ENCODE data around the gene CPVL. TPM values are rescaled to one million over a fixed set of nuclear protein-coding genes. Genes with fewer than 3 reads are reported as not detected.

CPVL gene
- total and polyA plus RNA-seq, 4 donors, result 16.6 to 34.8 (median 17.6) TPM

DNA sequence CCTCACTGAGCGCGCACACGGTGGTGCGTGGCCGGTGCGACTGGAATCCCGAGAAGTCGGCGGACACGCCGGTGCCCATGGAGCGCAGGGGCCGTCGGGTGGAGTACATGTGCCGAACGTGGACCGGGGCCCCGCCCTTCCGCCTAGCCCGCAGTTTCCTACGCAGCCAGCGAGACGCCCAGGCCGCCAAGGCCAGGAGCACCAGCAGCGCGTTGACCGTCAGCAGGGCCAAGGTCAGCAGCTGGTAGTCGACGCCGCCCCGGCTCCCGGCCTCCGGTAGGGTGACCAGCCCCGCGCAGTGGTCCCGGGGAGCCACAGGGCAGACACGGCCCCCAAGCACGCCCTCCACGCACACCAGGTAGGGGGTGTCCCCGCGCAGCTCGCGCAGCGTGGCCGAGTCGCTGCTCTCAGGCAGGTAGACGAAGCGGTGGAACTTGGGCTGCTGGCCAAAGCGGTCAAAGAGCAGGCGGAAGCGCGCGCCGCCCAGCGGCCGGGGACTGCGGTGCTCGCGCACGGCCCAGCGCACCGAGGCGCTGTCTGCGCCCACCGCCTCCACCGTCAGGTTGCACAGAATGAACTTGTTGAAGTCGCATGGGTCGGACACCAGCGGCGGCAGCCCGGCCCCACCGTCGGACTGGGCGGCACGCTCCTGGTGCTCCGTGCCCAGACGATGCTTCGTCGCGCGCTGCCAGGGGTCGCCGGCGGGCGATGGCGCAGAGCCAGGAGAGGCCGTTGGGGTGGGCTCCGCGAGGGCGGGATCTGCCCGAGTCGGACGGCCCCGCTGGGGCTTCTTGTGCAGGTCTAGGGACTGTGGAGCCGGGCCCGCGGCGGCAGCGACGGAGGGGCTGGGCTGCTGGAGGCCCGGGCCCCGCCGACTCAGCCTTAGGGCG, 190.4 kb downstream of the CPVL start:
- H3K36me3 ChIP-seq (ENCODE audit: control insufficient read depth in 4 of 4, insufficient read depth in 4 of 4, low read length in 4 of 4), result peaks cover 0 to 9% (median 4%) of the 10 kb centered on the region in 4 donors
- H3K27me3 ChIP-seq (ENCODE audit: control insufficient read depth in 3 of 3, insufficient read depth in 3 of 3, low read length in 2 of 3), result no peaks in the 10 kb centered on the region
- H3K9ac ChIP-seq (ENCODE audit: insufficient read depth in 1 of 2, low read length in 2 of 2), result no peak overlapping the region
- peak overlapping the region; percentile 25 for H3K4me3 ChIP-seq
- peaks cover 0 to 59% (median 26%) of the 10 kb centered on the region in 5 donors for H3K4me1 ChIP-seq (ENCODE audit: control insufficient read depth in 5 of 5, insufficient read depth in 5 of 5, low read length in 5 of 5)
- peak overlapping the region in 1 of 2 donors; percentile 50 for H3K27ac ChIP-seq (ENCODE audit: low read depth in 1 of 2, low read length in 1 of 2)
- ATAC-seq (ENCODE audit: insufficient read depth, low FRiP score) (peak; percentile 55), DNase-seq (peak; percentile 79 to 89 (median 83))
- H3K9me3 ChIP-seq (ENCODE audit: control insufficient read depth in 4 of 4, insufficient read depth in 3 of 4, low read length in 3 of 4), result peaks cover 0 to 7% (median 0%) of the 10 kb centered on the region in 4 donors
- TF ChIP-seq, protein P1, sequence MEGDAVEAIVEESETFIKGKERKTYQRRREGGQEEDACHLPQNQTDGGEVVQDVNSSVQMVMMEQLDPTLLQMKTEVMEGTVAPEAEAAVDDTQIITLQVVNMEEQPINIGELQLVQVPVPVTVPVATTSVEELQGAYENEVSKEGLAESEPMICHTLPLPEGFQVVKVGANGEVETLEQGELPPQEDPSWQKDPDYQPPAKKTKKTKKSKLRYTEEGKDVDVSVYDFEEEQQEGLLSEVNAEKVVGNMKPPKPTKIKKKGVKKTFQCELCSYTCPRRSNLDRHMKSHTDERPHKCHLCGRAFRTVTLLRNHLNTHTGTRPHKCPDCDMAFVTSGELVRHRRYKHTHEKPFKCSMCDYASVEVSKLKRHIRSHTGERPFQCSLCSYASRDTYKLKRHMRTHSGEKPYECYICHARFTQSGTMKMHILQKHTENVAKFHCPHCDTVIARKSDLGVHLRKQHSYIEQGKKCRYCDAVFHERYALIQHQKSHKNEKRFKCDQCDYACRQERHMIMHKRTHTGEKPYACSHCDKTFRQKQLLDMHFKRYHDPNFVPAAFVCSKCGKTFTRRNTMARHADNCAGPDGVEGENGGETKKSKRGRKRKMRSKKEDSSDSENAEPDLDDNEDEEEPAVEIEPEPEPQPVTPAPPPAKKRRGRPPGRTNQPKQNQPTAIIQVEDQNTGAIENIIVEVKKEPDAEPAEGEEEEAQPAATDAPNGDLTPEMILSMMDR (IDR thresholded peaks at IDR 0.05; ENCODE audit: control extremely low read depth, extremely low read depth), result peak; percentile 26
- 1 to 4% methylated on average over 91 to 104 of the region's 104 CpGs for WGBS, 2 donors

DNA sequence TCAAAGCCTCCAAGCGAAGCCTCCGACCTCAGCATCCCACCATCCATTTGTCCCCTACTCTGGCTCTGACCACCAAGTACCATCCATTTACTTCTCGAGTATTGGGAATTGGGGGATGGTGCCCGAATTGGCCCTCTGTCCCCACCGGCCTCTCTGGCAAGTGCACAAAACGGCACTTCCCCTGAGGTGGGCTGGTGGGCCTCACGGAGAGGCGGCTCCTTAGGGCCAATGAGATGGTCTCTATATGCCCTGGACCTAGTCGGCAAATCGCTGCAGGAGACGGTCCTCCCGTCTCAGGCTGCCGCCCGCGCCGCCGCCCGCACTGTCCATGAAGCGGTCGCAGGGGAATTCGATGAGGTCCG, 191.0 kb downstream of the CPVL start:
- H3K27ac ChIP-seq (ENCODE audit: low read depth in 1 of 2, low read length in 1 of 2), result peak overlapping the region in 1 of 2 donors; percentile 50
- ATAC-seq (ENCODE audit: insufficient read depth, low FRiP score) (no peak), DNase-seq (no peak)
- TF ChIP-seq, protein P1 (IDR thresholded peaks at IDR 0.05; ENCODE audit: control extremely low read depth, extremely low read depth), result no peak
- no peaks in the 10 kb centered on the region for H3K27me3 ChIP-seq (ENCODE audit: control insufficient read depth in 3 of 3, insufficient read depth in 3 of 3, low read length in 2 of 3)
- H3K36me3 ChIP-seq (ENCODE audit: control insufficient read depth in 4 of 4, insufficient read depth in 4 of 4, low read length in 4 of 4), result peaks cover 0 to 9% (median 4%) of the 10 kb centered on the region in 4 donors
- H3K9me3 ChIP-seq (ENCODE audit: control insufficient read depth in 4 of 4, insufficient read depth in 3 of 4, low read length in 3 of 4), result peaks cover 0 to 7% (median 0%) of the 10 kb centered on the region in 4 donors
- H3K4me3 ChIP-seq, result peak overlapping the region; percentile 25
- H3K4me1 ChIP-seq (ENCODE audit: control insufficient read depth in 5 of 5, insufficient read depth in 5 of 5, low read length in 5 of 5), result peaks cover 0 to 59% (median 26%) of the 10 kb centered on the region in 5 donors
- 24 to 40% methylated on average over 22 of the region's 22 CpGs for WGBS, 2 donors
- H3K9ac ChIP-seq (ENCODE audit: insufficient read depth in 1 of 2, low read length in 2 of 2), result peak overlapping the region in 1 of 2 donors; percentile 43

DNA sequence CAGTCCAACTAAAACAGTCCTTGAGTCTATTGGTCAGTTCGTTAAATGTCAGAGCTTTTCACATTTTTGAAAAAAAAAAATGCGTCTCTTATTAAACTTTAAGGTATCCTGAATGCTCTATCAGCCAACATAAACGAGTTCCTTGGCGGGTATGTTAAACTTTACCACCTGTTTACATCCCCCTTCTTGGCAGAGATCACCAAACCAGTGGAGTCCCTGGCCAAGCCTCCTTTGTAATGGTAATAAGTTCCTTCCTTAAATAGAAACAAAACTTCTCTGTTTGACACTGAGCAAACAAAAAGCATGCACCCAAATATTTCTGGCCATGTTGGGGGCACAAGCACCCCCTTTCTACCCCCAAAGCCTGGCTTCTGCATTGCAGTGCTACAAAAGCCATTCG, 191.4 kb downstream of the CPVL start:
- TF ChIP-seq, protein P1 (IDR thresholded peaks at IDR 0.05; ENCODE audit: control extremely low read depth, extremely low read depth), result no peak
- Histone ChIP-seq H3K27me3 (ENCODE audit: control insufficient read depth in 3 of 3, insufficient read depth in 3 of 3, low read length in 2 of 3) (no peaks in the 10 kb centered on the region), H3K9me3 (ENCODE audit: control insufficient read depth in 4 of 4, insufficient read depth in 3 of 4, low read length in 3 of 4) (peaks cover 0 to 8% (median 0%) of the 10 kb centered on the region in 4 donors), H3K9ac (ENCODE audit: insufficient read depth in 1 of 2, low read length in 2 of 2) (no peak overlapping the region), H3K4me3 (no peak overlapping the region), H3K36me3 (ENCODE audit: control insufficient read depth in 4 of 4, insufficient read depth in 4 of 4, low read length in 4 of 4) (peaks cover 0 to 9% (median 4%) of the 10 kb centered on the region in 4 donors), H3K27ac (ENCODE audit: low read depth in 1 of 2, low read length in 1 of 2) (no peak overlapping the region), H3K4me1 (ENCODE audit: control insufficient read depth in 5 of 5, insufficient read depth in 5 of 5, low read length in 5 of 5) (peaks cover 0 to 59% (median 26%) of the 10 kb centered on the region in 5 donors)
- 57 to 65% methylated on average over 5 of the region's 5 CpGs for WGBS, 2 donors
- ATAC-seq (ENCODE audit: insufficient read depth, low FRiP score) (no peak), DNase-seq (no peak)

Data from lung (tissue), 12 donors.